ENCODE results near the gene PON3.

The PON3 gene

GRCh38 chr7:95316588-95316987 lies 79.6 kb downstream of the PON3 start:
- no peak for TF ChIP-seq CTCF (IDR thresholded peaks at IDR 0.05; ENCODE audit: low read depth, low read length)
- DNase-seq (ENCODE audit: low read depth in 2 of 2), result no peak
- H3K4me3 ChIP-seq (replicated peaks in 1 of 2; ENCODE audit: low read depth in 2 of 2, low read length in 2 of 2), result no peak overlapping the region

GRCh38 chr7:95312561-95312960 lies 83.6 kb downstream of the PON3 start:
- DNase-seq (ENCODE audit: low read depth in 2 of 2), result no peak
- H3K4me3 ChIP-seq (replicated peaks in 1 of 2; ENCODE audit: low read depth in 2 of 2, low read length in 2 of 2), result no peak overlapping the region
- no peak for TF ChIP-seq CTCF (IDR thresholded peaks at IDR 0.05; ENCODE audit: low read depth, low read length)

- DNase-seq (ENCODE audit: low read depth in 2 of 2), result no peak
- TF ChIP-seq CTCF (IDR thresholded peaks at IDR 0.05; ENCODE audit: low read depth, low read length), result no peak
- H3K4me3 ChIP-seq (replicated peaks in 1 of 2; ENCODE audit: low read depth in 2 of 2, low read length in 2 of 2), result no peak overlapping the region
Observed at GRCh38 chr7:95311389-95311788, 84.8 kb downstream of the PON3 start.

- DNase-seq (ENCODE audit: low read depth in 2 of 2), result no peak
- H3K4me3 ChIP-seq (replicated peaks in 1 of 2; ENCODE audit: low read depth in 2 of 2, low read length in 2 of 2), result no peak overlapping the region
- no peak for TF ChIP-seq CTCF (IDR thresholded peaks at IDR 0.05; ENCODE audit: low read depth, low read length)
Observed at GRCh38 chr7:95309951-95310350, 86.2 kb downstream of the PON3 start.

Measured in cardiac fibroblast (primary cell).